Measurements from ENCODE around the gene ABI3BP.

The ABI3BP gene

GRCh38 chr3:100868096-100868495 lies 125.1 kb downstream of the ABI3BP start:
- TF ChIP-seq GATA3 (IDR thresholded peaks at IDR 0.05; ENCODE audit: low read depth, low read length) (no peak), GATA2 (IDR thresholded peaks at IDR 0.05; ENCODE audit: low read depth, low read length) (no peak)

- TF ChIP-seq GATA3 (IDR thresholded peaks at IDR 0.05; ENCODE audit: low read depth, low read length), result no peak
- no peak for TF ChIP-seq GATA2 (IDR thresholded peaks at IDR 0.05; ENCODE audit: low read depth, low read length)
Observed at GRCh38 chr3:100865442-100865841, 127.8 kb downstream of the ABI3BP start.

- TF ChIP-seq GATA2 (IDR thresholded peaks at IDR 0.05; ENCODE audit: low read depth, low read length), result no peak
- no peak for TF ChIP-seq GATA3 (IDR thresholded peaks at IDR 0.05; ENCODE audit: low read depth, low read length)
Observed at GRCh38 chr3:100864471-100865250, 128.6 kb downstream of the ABI3BP start.

- TF ChIP-seq GATA3 (IDR thresholded peaks at IDR 0.05; ENCODE audit: low read depth, low read length), result no peak
- no peak for TF ChIP-seq GATA2 (IDR thresholded peaks at IDR 0.05; ENCODE audit: low read depth, low read length)
Observed at GRCh38 chr3:100857863-100858262, 135.4 kb downstream of the ABI3BP start.

GRCh38 chr3:100856821-100857220 lies 136.4 kb downstream of the ABI3BP start:
- TF ChIP-seq GATA3 (IDR thresholded peaks at IDR 0.05; ENCODE audit: low read depth, low read length) (no peak), GATA2 (IDR thresholded peaks at IDR 0.05; ENCODE audit: low read depth, low read length) (no peak)

GRCh38 chr3:100852840-100853239 lies 140.4 kb downstream of the ABI3BP start:
- TF ChIP-seq GATA2 (IDR thresholded peaks at IDR 0.05; ENCODE audit: low read depth, low read length) (no peak), GATA3 (IDR thresholded peaks at IDR 0.05; ENCODE audit: low read depth, low read length) (no peak)

- no peak for TF ChIP-seq GATA2 (IDR thresholded peaks at IDR 0.05; ENCODE audit: low read depth, low read length)
- TF ChIP-seq GATA3 (IDR thresholded peaks at IDR 0.05; ENCODE audit: low read depth, low read length), result no peak
Observed at GRCh38 chr3:100850701-100851100, 142.5 kb downstream of the ABI3BP start.

GRCh38 chr3:100850156-100850555 lies 143.1 kb downstream of the ABI3BP start:
- no peak for TF ChIP-seq GATA3 (IDR thresholded peaks at IDR 0.05; ENCODE audit: low read depth, low read length)
- no peak for TF ChIP-seq GATA2 (IDR thresholded peaks at IDR 0.05; ENCODE audit: low read depth, low read length)

- TF ChIP-seq GATA3 (IDR thresholded peaks at IDR 0.05; ENCODE audit: low read depth, low read length) (no peak), GATA2 (IDR thresholded peaks at IDR 0.05; ENCODE audit: low read depth, low read length) (no peak)
Observed at GRCh38 chr3:100844063-100844936, 148.9 kb downstream of the ABI3BP start.

- TF ChIP-seq GATA2 (IDR thresholded peaks at IDR 0.05; ENCODE audit: low read depth, low read length) (no peak), GATA3 (IDR thresholded peaks at IDR 0.05; ENCODE audit: low read depth, low read length) (no peak)
Observed at GRCh38 chr3:100838157-100838556, 155.1 kb downstream of the ABI3BP start.

GRCh38 chr3:100836661-100837060 lies 156.6 kb downstream of the ABI3BP start:
- TF ChIP-seq GATA2 (IDR thresholded peaks at IDR 0.05; ENCODE audit: low read depth, low read length), result no peak
- TF ChIP-seq GATA3 (IDR thresholded peaks at IDR 0.05; ENCODE audit: low read depth, low read length), result no peak

- TF ChIP-seq GATA3 (IDR thresholded peaks at IDR 0.05; ENCODE audit: low read depth, low read length) (no peak), GATA2 (IDR thresholded peaks at IDR 0.05; ENCODE audit: low read depth, low read length) (no peak)
Observed at GRCh38 chr3:100834332-100834731, 158.9 kb downstream of the ABI3BP start.

- TF ChIP-seq GATA3 (IDR thresholded peaks at IDR 0.05; ENCODE audit: low read depth, low read length) (peak; percentile 37), GATA2 (IDR thresholded peaks at IDR 0.05; ENCODE audit: low read depth, low read length) (peak; percentile 20; the same call in 1 of the 2 replicates)
Observed at GRCh38 chr3:100833483-100833882, 159.7 kb downstream of the ABI3BP start.

- TF ChIP-seq GATA2 (IDR thresholded peaks at IDR 0.05; ENCODE audit: low read depth, low read length) (no peak), GATA3 (IDR thresholded peaks at IDR 0.05; ENCODE audit: low read depth, low read length) (no peak)
Observed at GRCh38 chr3:100831629-100832028, 161.6 kb downstream of the ABI3BP start.

All from SH-SY5Y (cell line).